ENCODE measurements around the gene ADH5.
"Not testable (repeated sequence)": the region's sequence is repeated elsewhere in the genome, so short reads cannot be mapped to it uniquely, and the experiment has no call there.

The ADH5 gene

GRCh38 chr4:99077177-99077576, 11.4 kb downstream of the ADH5 start:
- CTCF ChIA-PET, result no interaction called here
- DNase-seq (ENCODE audit: extremely low spot score), result no peak
- POLR2A ChIA-PET, result no interaction called here
- TF ChIP-seq TARDBP (IDR thresholded peaks at IDR 0.05) (no peak), FOXA1 (IDR thresholded peaks at IDR 0.05) (no peak), LEF1 (IDR thresholded peaks at IDR 0.05; ENCODE audit: borderline replicate concordance) (no peak)

GRCh38 chr4:99076292-99076976, 12.2 kb downstream of the ADH5 start:
- TF ChIP-seq SUZ12 (IDR thresholded peaks at IDR 0.05) (no peak), FOXA1 (IDR thresholded peaks at IDR 0.05) (no peak), SP1 (IDR thresholded peaks at IDR 0.05) (no peak), TARDBP (IDR thresholded peaks at IDR 0.05) (no peak), ZNF384 (IDR thresholded peaks at IDR 0.05) (no peak), BHLHE40 (IDR thresholded peaks at IDR 0.05; ENCODE audit: borderline replicate concordance) (no peak), HDGF (IDR thresholded peaks at IDR 0.05; ENCODE audit: borderline replicate concordance) (no peak), ELF4 (IDR thresholded peaks at IDR 0.05) (no peak), FOXM1 (IDR thresholded peaks at IDR 0.05; ENCODE audit: borderline replicate concordance) (no peak), L3MBTL2 (conservative IDR thresholded peaks at IDR 0.05) (no peak), PKNOX1 (IDR thresholded peaks at IDR 0.05) (no peak), FOXK2 (IDR thresholded peaks at IDR 0.05) (no peak), CTBP1 (IDR thresholded peaks at IDR 0.05; ENCODE audit: borderline replicate concordance) (no peak), LEF1 (IDR thresholded peaks at IDR 0.05; ENCODE audit: borderline replicate concordance) (no peak), ARNT (IDR thresholded peaks at IDR 0.05) (no peak), NFRKB (IDR thresholded peaks at IDR 0.05) (no peak)
- no peak for DNase-seq (ENCODE audit: extremely low spot score)
- CTCF ChIA-PET, result no interaction called here
- POLR2A ChIA-PET, result no interaction called here

- POLR2A ChIA-PET, result no interaction called here
- TF ChIP-seq TARDBP (IDR thresholded peaks at IDR 0.05) (no peak), SP1 (IDR thresholded peaks at IDR 0.05) (no peak), PKNOX1 (IDR thresholded peaks at IDR 0.05) (no peak), FOXA1 (IDR thresholded peaks at IDR 0.05) (no peak), SUZ12 (IDR thresholded peaks at IDR 0.05) (no peak), CTBP1 (IDR thresholded peaks at IDR 0.05; ENCODE audit: borderline replicate concordance) (no peak), ZNF384 (IDR thresholded peaks at IDR 0.05) (no peak), BHLHE40 (IDR thresholded peaks at IDR 0.05; ENCODE audit: borderline replicate concordance) (no peak), ELF4 (IDR thresholded peaks at IDR 0.05) (no peak), ARNT (IDR thresholded peaks at IDR 0.05) (no peak), FOXK2 (IDR thresholded peaks at IDR 0.05) (no peak), FOXM1 (IDR thresholded peaks at IDR 0.05; ENCODE audit: borderline replicate concordance) (no peak), HDGF (IDR thresholded peaks at IDR 0.05; ENCODE audit: borderline replicate concordance) (no peak), L3MBTL2 (conservative IDR thresholded peaks at IDR 0.05) (no peak), LEF1 (IDR thresholded peaks at IDR 0.05; ENCODE audit: borderline replicate concordance) (no peak), NFRKB (IDR thresholded peaks at IDR 0.05) (no peak)
- no peak for DNase-seq (ENCODE audit: extremely low spot score)
- CTCF ChIA-PET, result no interaction called here
Measured at GRCh38 chr4:99074816-99075215, 13.8 kb downstream of the ADH5 start.

- ChIA-PET POLR2A (no interaction called here), CTCF (no interaction called here)
- TF ChIP-seq CTBP1 (IDR thresholded peaks at IDR 0.05; ENCODE audit: borderline replicate concordance) (no peak), FOXK2 (IDR thresholded peaks at IDR 0.05) (no peak), LEF1 (IDR thresholded peaks at IDR 0.05; ENCODE audit: borderline replicate concordance) (no peak), PKNOX1 (IDR thresholded peaks at IDR 0.05) (no peak), SP1 (IDR thresholded peaks at IDR 0.05) (no peak), BHLHE40 (IDR thresholded peaks at IDR 0.05; ENCODE audit: borderline replicate concordance) (no peak), SUZ12 (IDR thresholded peaks at IDR 0.05) (no peak), NFRKB (IDR thresholded peaks at IDR 0.05) (no peak)
- DNase-seq (ENCODE audit: extremely low spot score), result no peak
Measured at GRCh38 chr4:99071159-99071558, 17.4 kb downstream of the ADH5 start.

- ChIA-PET POLR2A (interaction anchor here (1.0 kb wide), 1 partner anchor 72 kb away, joined by 3 read pairs; the partner anchor contains the start of gene METAP1), CTCF (interaction anchor here (0.7 kb wide), 2 partner anchors 48 to 924 kb away, joined by 4 to 5 read pairs; no protein-coding TSS in a partner anchor)
- DNase-seq (ENCODE audit: extremely low spot score), result no peak
- TF ChIP-seq HDGF (IDR thresholded peaks at IDR 0.05; ENCODE audit: borderline replicate concordance) (no peak), CTBP1 (IDR thresholded peaks at IDR 0.05; ENCODE audit: borderline replicate concordance) (no peak), L3MBTL2 (conservative IDR thresholded peaks at IDR 0.05) (no peak), SP1 (IDR thresholded peaks at IDR 0.05) (no peak), FOXA1 (IDR thresholded peaks at IDR 0.05) (no peak), BHLHE40 (IDR thresholded peaks at IDR 0.05; ENCODE audit: borderline replicate concordance) (no peak), FOXK2 (IDR thresholded peaks at IDR 0.05) (no peak), FOXM1 (IDR thresholded peaks at IDR 0.05; ENCODE audit: borderline replicate concordance) (no peak)
Measured at GRCh38 chr4:99067617-99068016, 21.0 kb downstream of the ADH5 start.

- CTCF ChIA-PET; DNase-seq (ENCODE audit: extremely low spot score): not testable (repeated sequence)
Measured at GRCh38 chr4:99065521-99065920, 23.1 kb downstream of the ADH5 start.

GRCh38 chr4:99062120-99062519, 26.5 kb downstream of the ADH5 start:
- peak; percentile 12 for DNase-seq (ENCODE audit: extremely low spot score)
- CTCF ChIA-PET, result no interaction called here
- no peak for TF ChIP-seq SUZ12 (IDR thresholded peaks at IDR 0.05)
- TF ChIP-seq NFRKB (IDR thresholded peaks at IDR 0.05), result no peak
- no peak for TF ChIP-seq ELF4 (IDR thresholded peaks at IDR 0.05)
- no peak for TF ChIP-seq SP1 (IDR thresholded peaks at IDR 0.05)
- no peak for TF ChIP-seq HDGF (IDR thresholded peaks at IDR 0.05; ENCODE audit: borderline replicate concordance)
- no peak for TF ChIP-seq LEF1 (IDR thresholded peaks at IDR 0.05; ENCODE audit: borderline replicate concordance)
- no peak for TF ChIP-seq L3MBTL2 (conservative IDR thresholded peaks at IDR 0.05)
- TF ChIP-seq ARNT (IDR thresholded peaks at IDR 0.05), result no peak
- no peak for TF ChIP-seq FOXA1 (IDR thresholded peaks at IDR 0.05)
- TF ChIP-seq FOXM1 (IDR thresholded peaks at IDR 0.05; ENCODE audit: borderline replicate concordance), result no peak
- no peak for TF ChIP-seq TARDBP (IDR thresholded peaks at IDR 0.05)
- no peak for TF ChIP-seq BHLHE40 (IDR thresholded peaks at IDR 0.05; ENCODE audit: borderline replicate concordance)
- TF ChIP-seq PKNOX1 (IDR thresholded peaks at IDR 0.05), result no peak
- TF ChIP-seq FOXK2 (IDR thresholded peaks at IDR 0.05), result no peak
- no peak for TF ChIP-seq CTBP1 (IDR thresholded peaks at IDR 0.05; ENCODE audit: borderline replicate concordance)
- TF ChIP-seq ZNF384 (IDR thresholded peaks at IDR 0.05), result no peak
- POLR2A ChIA-PET, result no interaction called here

More at GRCh38 chr4:99065521-99065920, 23.1 kb downstream of the ADH5 start:
- POLR2A ChIA-PET, result not testable (repeated sequence)
